Endothelial cell of umbilical vein (primary cell): ENCODE measurements around the gene MRPL16.

Experiments
- CTCF ChIP-seq, 2 donors: IDR thresholded peaks; 1 replicate in 1 of 2; 2 replicates in 1 of 2; pipeline ENCODE4 v1.5.1; 2011; ENCODE audit warnings: low read length in 2 of 2, mild to moderate bottlenecking in 2 of 2, moderate library complexity in 2 of 2, control low read depth in 1 of 2, inconsistent platforms in 1 of 2, low read depth in 1 of 2; ENCODE audit not compliant: insufficient read depth in 1 of 2; ENCODE audit errors: extremely low read depth in 1 of 2
- EZH2 ChIP-seq: IDR thresholded peaks from 2 replicates; pipeline ENCODE4 v1.6.1; 2012; ENCODE audit warnings: borderline replicate concordance, low read depth, mild to moderate bottlenecking, moderate library complexity, low read length, inconsistent platforms; ENCODE audit not compliant: severe bottlenecking
- JUN ChIP-seq: IDR thresholded peaks from 2 replicates; pipeline ENCODE4 v1.6.1; 2011; ENCODE audit warnings: borderline replicate concordance, low read depth; ENCODE audit not compliant: insufficient read length, insufficient read depth
- MAX ChIP-seq: IDR thresholded peaks from 2 replicates; pipeline ENCODE4 v1.6.1; 2011; ENCODE audit not compliant: insufficient read depth, insufficient read length
- MYC ChIP-seq: IDR thresholded peaks from one replicate; pipeline ENCODE4 v1.6.1; 2011; ENCODE audit warnings: mild to moderate bottlenecking, low read depth, low read length
- POLR2A ChIP-seq: IDR thresholded peaks from 2 replicates; pipeline ENCODE4 v1.6.1; 2012; ENCODE audit warnings: low read depth, mild to moderate bottlenecking, control low read depth, low read length
- POLR2AphosphoS5 ChIP-seq: IDR thresholded peaks from 2 replicates; pipeline ENCODE4 v1.6.1; 2012; ENCODE audit warnings: low read depth, mild to moderate bottlenecking, control low read depth, low read length, moderate library complexity; ENCODE audit not compliant: insufficient read depth

GRCh38 chr11:59771605-59772004 lies 39.0 kb downstream of the MRPL16 start:
- TF ChIP-seq POLR2A (no peak), CTCF (IDR thresholded peaks at IDR 0.05; ENCODE audit: extremely low read depth in 1 of 2, insufficient read depth in 1 of 2, low read depth in 1 of 2, low read length in 2 of 2) (no peak), EZH2 (no peak), MAX (no peak), MYC (no peak), JUN (no peak), POLR2AphosphoS5 (no peak)
